NT2/D1 (cell line): ENCODE results near the gene NELL1.

ENCODE experiments used
- DNase-seq: peaks from one replicate; pipeline ENCODE4 v3.0.0-alpha.2; 2011; ENCODE audit warnings: low read depth, low spot score
- H3K27me3 ChIP-seq: 2 replicates; pipeline ENCODE4 v1.6.0; 2011; ENCODE audit warnings: mild to moderate bottlenecking; ENCODE audit not compliant: insufficient read length, insufficient read depth
- H3K36me3 ChIP-seq: 2 replicates; pipeline ENCODE4 v1.6.1; 2011; ENCODE audit warnings: mild to moderate bottlenecking, low read length, mixed read lengths; ENCODE audit not compliant: insufficient read depth, insufficient read length
- H3K4me1 ChIP-seq: 2 replicates; pipeline ENCODE4 v1.5.1; 2011; ENCODE audit not compliant: insufficient read depth, insufficient read length
- H3K4me3 ChIP-seq: 2 replicates; pipeline ENCODE4 v1.5.1; 2011; ENCODE audit warnings: low read depth; ENCODE audit not compliant: insufficient read length
- H3K9ac ChIP-seq: 2 replicates; pipeline ENCODE4 v1.6.0; 2011; ENCODE audit warnings: low read depth; ENCODE audit not compliant: insufficient read length
- H3K9me3 ChIP-seq: 2 replicates; pipeline ENCODE4 v1.5.1; 2011; ENCODE audit warnings: mild to moderate bottlenecking, low read length; ENCODE audit not compliant: insufficient read depth
- SUZ12 ChIP-seq: IDR thresholded peaks from 2 replicates; pipeline ENCODE4 v1.6.1; 2011; ENCODE audit not compliant: insufficient read length, insufficient read depth; ENCODE audit errors: extremely low read depth
- YY1 ChIP-seq: IDR thresholded peaks from 2 replicates; pipeline ENCODE4 v1.6.1; 2011; ENCODE audit not compliant: insufficient read length, insufficient read depth
- ZNF274 ChIP-seq: IDR thresholded peaks from 2 replicates; pipeline ENCODE4 v1.6.1; 2011; ENCODE audit warnings: mild to moderate bottlenecking, low read depth, low read length

The NELL1 gene

GRCh38 chr11:21190181-21190580, 520.8 kb downstream of the NELL1 start:
- Histone ChIP-seq H3K4me3 (no peak overlapping the region), H3K9me3 (no peaks in the 10 kb centered on the region), H3K4me1 (no peaks in the 10 kb centered on the region), H3K36me3 (no peaks in the 10 kb centered on the region), H3K27me3 (no peaks in the 10 kb centered on the region), H3K9ac (no peak overlapping the region)
- DNase-seq: no peak
- TF ChIP-seq ZNF274 (no peak), YY1 (no peak), SUZ12 (no peak)

GRCh38 chr11:21195995-21196394, 526.6 kb downstream of the NELL1 start:
- no peak overlapping the region for H3K4me3 ChIP-seq
- DNase-seq: no peak
- no peaks in the 10 kb centered on the region for H3K9me3 ChIP-seq
- no peak overlapping the region for H3K9ac ChIP-seq
- H3K4me1 ChIP-seq: no peaks in the 10 kb centered on the region
- no peak for TF ChIP-seq ZNF274
- no peaks in the 10 kb centered on the region for H3K27me3 ChIP-seq
- H3K36me3 ChIP-seq: no peaks in the 10 kb centered on the region

- Histone ChIP-seq H3K27me3 (no peaks in the 10 kb centered on the region), H3K36me3 (no peaks in the 10 kb centered on the region), H3K9ac (no peak overlapping the region), H3K4me1 (no peaks in the 10 kb centered on the region), H3K4me3 (no peak overlapping the region), H3K9me3 (no peaks in the 10 kb centered on the region)
- no peak for TF ChIP-seq ZNF274
- TF ChIP-seq YY1: no peak
- no peak for TF ChIP-seq SUZ12
- DNase-seq: no peak
Observed at GRCh38 chr11:21198498-21198897, 529.1 kb downstream of the NELL1 start.

- H3K9me3 ChIP-seq: no peaks in the 10 kb centered on the region
Observed at GRCh38 chr11:21205205-21205604, 535.8 kb downstream of the NELL1 start.

GRCh38 chr11:21225860-21226259, 556.5 kb downstream of the NELL1 start:
- no peak for TF ChIP-seq ZNF274
- TF ChIP-seq SUZ12: no peak
- TF ChIP-seq YY1: no peak
- DNase-seq: no peak
- H3K9ac ChIP-seq: no peak overlapping the region
- H3K36me3 ChIP-seq: no peaks in the 10 kb centered on the region
- no peak overlapping the region for H3K4me3 ChIP-seq
- H3K9me3 ChIP-seq: no peaks in the 10 kb centered on the region
- no peaks in the 10 kb centered on the region for H3K4me1 ChIP-seq
- no peaks in the 10 kb centered on the region for H3K27me3 ChIP-seq

More at GRCh38 chr11:21205205-21205604, 535.8 kb downstream of the NELL1 start:
- no peak for TF ChIP-seq YY1
- TF ChIP-seq SUZ12: no peak
- no peak for TF ChIP-seq ZNF274
- no peak overlapping the region for H3K4me3 ChIP-seq
- no peak overlapping the region for H3K9ac ChIP-seq
- no peaks in the 10 kb centered on the region for H3K27me3 ChIP-seq
- no peak for DNase-seq
- H3K4me1 ChIP-seq: no peaks in the 10 kb centered on the region
- no peaks in the 10 kb centered on the region for H3K36me3 ChIP-seq

- H3K9me3 ChIP-seq: no peaks in the 10 kb centered on the region
- H3K9ac ChIP-seq: no peak overlapping the region
- TF ChIP-seq SUZ12 (no peak), YY1 (no peak), ZNF274 (no peak)
- no peak overlapping the region for H3K4me3 ChIP-seq
- H3K36me3 ChIP-seq: no peaks in the 10 kb centered on the region
- no peaks in the 10 kb centered on the region for H3K4me1 ChIP-seq
- H3K27me3 ChIP-seq: no peaks in the 10 kb centered on the region
- no peak for DNase-seq
Observed at GRCh38 chr11:21229224-21229623, 559.8 kb downstream of the NELL1 start.

- TF ChIP-seq YY1 (no peak), SUZ12 (no peak), ZNF274 (no peak)
- Histone ChIP-seq H3K27me3 (no peaks in the 10 kb centered on the region), H3K9ac (no peak overlapping the region), H3K4me1 (no peaks in the 10 kb centered on the region), H3K4me3 (no peak overlapping the region), H3K36me3 (no peaks in the 10 kb centered on the region), H3K9me3 (no peaks in the 10 kb centered on the region)
- no peak for DNase-seq
Observed at GRCh38 chr11:21250196-21250595, 580.8 kb downstream of the NELL1 start.

GRCh38 chr11:21254055-21254454, 584.7 kb downstream of the NELL1 start:
- no peak overlapping the region for H3K4me3 ChIP-seq
- H3K36me3 ChIP-seq: no peaks in the 10 kb centered on the region
- TF ChIP-seq ZNF274 (no peak), YY1 (no peak), SUZ12 (no peak)
- no peaks in the 10 kb centered on the region for H3K4me1 ChIP-seq
- H3K27me3 ChIP-seq: no peaks in the 10 kb centered on the region
- no peaks in the 10 kb centered on the region for H3K9me3 ChIP-seq
- H3K9ac ChIP-seq: no peak overlapping the region
- no peak for DNase-seq
